Stimulated activated CD4-positive, alpha-beta T cell treated with anti-CD3 and anti-CD28 coated beads, Interleukin-1b, Interleukin-23, amount 100 ng/mL, for 4 hours (primary cell): ENCODE data around the gene KATNB1.

Experiments
- DNase-seq, 2 donors: peaks; one replicate each; pipeline ENCODE4 v3.0.0-alpha.2; 2020; ENCODE audit warnings: low read depth in 2 of 2

KATNB1 gene

GRCh38 chr16:57735755-57736418 lies at the start of gene KATNB1:
Gene KATNB1 (plus strand): TSS chr16:57735770. CDS start chr16:57737244, 1,474 bp downstream.
- no peak for DNase-seq

- no peak for DNase-seq
Measured at GRCh38 chr16:57686577-57686976, 49.0 kb upstream of the KATNB1 start.

GRCh38 chr16:57687363-57687929 lies 48.1 kb upstream of the KATNB1 start:
- DNase-seq, result no peak

- no peak for DNase-seq
Measured at GRCh38 chr16:57688487-57688986, 47.0 kb upstream of the KATNB1 start.

GRCh38 chr16:57688987-57689761 lies 46.4 kb upstream of the KATNB1 start:
- no peak for DNase-seq

- peak in 1 of 2 donors; percentile 3 for DNase-seq
Measured at GRCh38 chr16:57689762-57690558, 45.6 kb upstream of the KATNB1 start.

GRCh38 chr16:57690782-57691471 lies 44.6 kb upstream of the KATNB1 start:
- DNase-seq, result no peak

GRCh38 chr16:57692636-57693035 lies 42.9 kb upstream of the KATNB1 start:
- no peak for DNase-seq

GRCh38 chr16:57693550-57693949 lies 42.0 kb upstream of the KATNB1 start:
- no peak for DNase-seq

GRCh38 chr16:57694231-57694724 lies 41.3 kb upstream of the KATNB1 start:
- DNase-seq, result no peak

GRCh38 chr16:57694725-57695679 lies 40.6 kb upstream of the KATNB1 start, which contains the start of gene DRC7:
Gene DRC7 (plus strand): TSS chr16:57694806. CDS start chr16:57697950, 3,144 bp downstream.
- DNase-seq, result no peak

- no peak for DNase-seq
Measured at GRCh38 chr16:57695680-57696069, 39.9 kb upstream of the KATNB1 start.

- no peak for DNase-seq
Measured at GRCh38 chr16:57696240-57696639, 39.3 kb upstream of the KATNB1 start.

- DNase-seq, result no peak
Measured at GRCh38 chr16:57697896-57698537, 37.6 kb upstream of the KATNB1 start.

GRCh38 chr16:57698812-57699405 lies 36.7 kb upstream of the KATNB1 start:
- DNase-seq, result no peak

- no peak for DNase-seq
Measured at GRCh38 chr16:57699481-57699880, 36.1 kb upstream of the KATNB1 start.

GRCh38 chr16:57699899-57700298 lies 35.7 kb upstream of the KATNB1 start:
- no peak for DNase-seq

- no peak for DNase-seq
Measured at GRCh38 chr16:57700781-57701551, 34.6 kb upstream of the KATNB1 start.
